Ovary (tissue), 9 donors: ENCODE results near the gene MAML2. TPM values are rescaled to one million over a fixed set of nuclear protein-coding genes. Genes with fewer than 3 reads are reported as not detected.

Source experiments
- DNase-seq, 5 donors: peaks; one replicate each; pipeline ENCODE4 v3.0.0-alpha.2; 2019 to 2020
- H3K27ac ChIP-seq, 2 donors: fragments of 200-600 bp; one replicate each; pipeline versions ENCODE4 v1.5.1 to v1.8.0; 2019 to 2022
- H3K27me3 ChIP-seq: fragments of 200-600 bp; one replicate; pipeline ENCODE4 v1.8.0; 2022
- H3K36me3 ChIP-seq: fragments of 200-600 bp; sonication (generic); one replicate; pipeline ENCODE4 v1.5.1; 2019
- H3K4me1 ChIP-seq: one replicate; pipeline ENCODE4 v1.8.1; 2013; ENCODE audit warnings: mild to moderate bottlenecking, moderate library complexity; ENCODE audit not compliant: insufficient read depth
- H3K4me3 ChIP-seq: fragments of 200-600 bp; sonication (generic); one replicate; pipeline ENCODE4 v1.5.1; 2017
- H3K9me3 ChIP-seq, 2 donors: fragments of 200-600 bp in 1 of 2; sonication (generic) in 1 of 2; one replicate each; pipeline versions ENCODE4 v1.5.1 to v1.8.1; 2013 to 2019; ENCODE audit warnings: mild to moderate bottlenecking in 1 of 2, moderate library complexity in 1 of 2
- CTCF ChIP-seq, 3 donors: fragments of 450-650 bp in 2 of 3; fragments of 200-600 bp in 1 of 3; IDR thresholded peaks; one replicate each; pipeline versions ENCODE4 v1.5.1 to v1.8.0; 2016 to 2022; ENCODE audit warnings: antibody characterized with exemption in 3 of 3, mild to moderate bottlenecking in 1 of 3
- EP300 ChIP-seq: sonication (generic); formaldehyde crosslinking; IDR thresholded peaks from one replicate; pipeline ENCODE4 v1.6.1; 2017; ENCODE audit warnings: antibody characterized with exemption
- POLR2A ChIP-seq: fragments of 450-650 bp; IDR thresholded peaks from one replicate; pipeline ENCODE4 v1.6.1; 2017; ENCODE audit warnings: antibody characterized with exemption, mild to moderate bottlenecking, moderate library complexity
- WGBS, 3 donors: extraction: QIAGEN DNeasy Blood & Tissue Kit in 1 of 3; methylation state at CpG; one replicate each; pipeline versions ENCODE4 v1.1.5 to v1.1.7; 2013 to 2017; 5-methylcytosine and 5-hydroxymethylcytosine counted together
- intact Hi-C, 4 donors: fragments of 100-400 bp; cut with DNase I; formaldehyde crosslinking; loops; one replicate each; pipeline versions ENCODE4 v1.11.0 to v1.15.1; 2022 to 2023
- microRNA counts: library from miRNA; unstranded; fragments of <30 nt; microRNA quantifications from one replicate; lab custom pipeline; 2016
- microRNA-seq, 3 donors: library from miRNA; unstranded; fragments of <30 nt; microRNA quantifications; one replicate each; pipeline versions ENCODE4 to v1.2.0, GENCODE V29; 2019 to 2020
- polyA plus RNA-seq, 2 donors: library from polyadenylated mRNA; stranded (reverse); fragments of 200-250 nt in 1 of 2; fragments of 350-450 nt in 1 of 2; fragmentation: Illumina TruSeq in 1 of 2; extraction: RNeasy Lipid Tissue Mini Kit (QIAGEN cat#74804) in 1 of 2; gene quantifications; one replicate each; pipeline ENCODE4 v1.2.3, GENCODE V29; 2013 to 2014
- small RNA-seq: library from RNA; depleted of rRNA; stranded (forward); fragments of <200 nt; gene quantifications from one replicate; pipeline ENCODE3, GENCODE V24; 2016
- total RNA-seq, 7 donors: library from RNA; depleted of rRNA in 2 of 7; stranded (reverse); fragments of >200 nt in 2 of 7; fragmentation: NEBNext Ultra II Directional in 3 of 7; extraction: Animal tissue kit (Norgen Biotek cat#: 25700) in 3 of 7; gene quantifications; one replicate each; pipeline versions ENCODE4 v1.1.0 to v1.2.4, GENCODE V29; 2016 to 2023
- donor health status: DM: no; HTN: no; CAD: no; lungs with moderate emphysema.
- donor health status: DM: no; HTN: no; CAD: no.
- donor health status: Bipolar disorder and iron deficiency.
- donor health status: DM: yes; HTN: yes; CAD: no.
- donor health status: DM: no; HTN: no; CAD: no.
- donor health status: DM: yes; HTN: yes; CAD: no.

Gene MAML2
- total and polyA plus RNA-seq, 9 donors: 7.3 to 17.5 (median 14.6) TPM

GRCh38 chr11:95926726-95927125, 416.3 kb downstream of the MAML2 start:
- intact Hi-C loops: no loop called here
- Histone ChIP-seq H3K9me3 (no peaks in the 10 kb centered on the region), H3K36me3 (no peaks in the 10 kb centered on the region), H3K27ac (no peak overlapping the region), H3K4me1 (no peaks in the 10 kb centered on the region), H3K27me3 (no peaks in the 10 kb centered on the region), H3K4me3 (no peak overlapping the region)
- TF ChIP-seq CTCF (IDR thresholded peaks at IDR 0.05) (no peak), EP300 (no peak), POLR2A (no peak)
- 18 to 50% (median 21%) methylated on average over 1 of the region's 1 CpG for WGBS, 3 donors
- no peak for DNase-seq

MicroRNAs encoded within 50 kb of the gene (microRNA counts, 767-probe panel; counts per million panel counts)
- microRNA hsa-miR-1260b (lab: Ali Mortazavi, UCI): 530 counts per million, percentile 78 among the panel's probes with 10 or more counts

Small RNA genes lying within 50 kb of the gene (microRNA-seq; reads per million reads assigned to microRNA genes)
- 0 to 1.1 (median 0.54) reads per million in 3 donors for gene MIR1260B

Small RNA genes lying within 50 kb of the gene (small RNA-seq; reads per million reads assigned to genes)
- not detected for gene MIR1260B

Other genes with a start within 250 kb of the MAML2 start
- 10 to 100 TPM; 14.8 to 31.8 (median 23.0) TPM for gene CCDC82, start 46.7 kb upstream of the MAML2 start, total RNA-seq
- 10 to 100 TPM; 16.2 to 26.0 TPM for gene CCDC82, start 46.7 kb upstream of the MAML2 start, polyA plus RNA-seq
- 10 to 100 TPM in 5 of 7 donors, 1 to 10 TPM in 2; 7.1 to 18.8 (median 11.7) TPM for gene JRKL, start 46.8 kb upstream of the MAML2 start, total RNA-seq
- 10 to 100 TPM in 1 of 2 donors, 1 to 10 TPM in 1; 7.8 to 12.8 TPM for gene JRKL, start 46.8 kb upstream of the MAML2 start, polyA plus RNA-seq